Measurements from ENCODE around the gene SLFN11.
"Not testable (repeated sequence)": the region's sequence is repeated elsewhere in the genome, so short reads cannot be mapped to it uniquely, and the experiment has no call there.

The SLFN11 gene, protein sequence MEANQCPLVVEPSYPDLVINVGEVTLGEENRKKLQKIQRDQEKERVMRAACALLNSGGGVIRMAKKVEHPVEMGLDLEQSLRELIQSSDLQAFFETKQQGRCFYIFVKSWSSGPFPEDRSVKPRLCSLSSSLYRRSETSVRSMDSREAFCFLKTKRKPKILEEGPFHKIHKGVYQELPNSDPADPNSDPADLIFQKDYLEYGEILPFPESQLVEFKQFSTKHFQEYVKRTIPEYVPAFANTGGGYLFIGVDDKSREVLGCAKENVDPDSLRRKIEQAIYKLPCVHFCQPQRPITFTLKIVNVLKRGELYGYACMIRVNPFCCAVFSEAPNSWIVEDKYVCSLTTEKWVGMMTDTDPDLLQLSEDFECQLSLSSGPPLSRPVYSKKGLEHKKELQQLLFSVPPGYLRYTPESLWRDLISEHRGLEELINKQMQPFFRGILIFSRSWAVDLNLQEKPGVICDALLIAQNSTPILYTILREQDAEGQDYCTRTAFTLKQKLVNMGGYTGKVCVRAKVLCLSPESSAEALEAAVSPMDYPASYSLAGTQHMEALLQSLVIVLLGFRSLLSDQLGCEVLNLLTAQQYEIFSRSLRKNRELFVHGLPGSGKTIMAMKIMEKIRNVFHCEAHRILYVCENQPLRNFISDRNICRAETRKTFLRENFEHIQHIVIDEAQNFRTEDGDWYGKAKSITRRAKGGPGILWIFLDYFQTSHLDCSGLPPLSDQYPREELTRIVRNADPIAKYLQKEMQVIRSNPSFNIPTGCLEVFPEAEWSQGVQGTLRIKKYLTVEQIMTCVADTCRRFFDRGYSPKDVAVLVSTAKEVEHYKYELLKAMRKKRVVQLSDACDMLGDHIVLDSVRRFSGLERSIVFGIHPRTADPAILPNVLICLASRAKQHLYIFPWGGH

DNA sequence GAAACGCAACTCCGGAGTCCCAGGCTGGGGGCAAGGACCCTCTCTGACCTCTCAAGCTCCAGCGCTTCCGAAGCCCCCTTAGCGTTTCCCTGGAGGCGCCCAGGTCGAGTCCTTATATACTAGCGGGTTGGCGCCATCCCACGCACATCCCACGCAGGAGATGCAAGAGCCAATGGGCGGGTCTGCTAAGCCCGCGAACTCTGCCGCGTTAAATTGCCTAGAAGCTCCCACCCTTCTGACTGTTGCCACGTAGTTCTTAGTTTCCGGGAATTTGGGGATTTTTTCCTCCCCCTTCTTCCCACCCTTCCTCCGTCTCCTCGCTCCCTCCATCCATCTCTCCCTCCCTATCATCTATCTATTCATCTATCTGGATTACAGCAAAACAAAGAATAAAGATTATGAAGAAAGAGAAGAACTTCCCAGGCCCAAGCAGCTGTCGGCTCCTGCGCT, at the start of gene SLFN11:
Gene SLFN11 (minus strand): TSS at position 88 of the 450 bp plus-strand sequence. CDS start 9,814 bp downstream, outside the sequence.
- Mint-ChIP-seq H3K27me3 (no peaks in the 10 kb centered on the region), H3K36me3 (ENCODE audit: low read depth) (peaks cover 34% of the 10 kb centered on the region), H3K27ac (peak within 1 kb of the TSS; percentile 98), H3K4me3 (peak within 1 kb of the TSS; percentile 96), H3K4me1 (peaks cover 59% of the 10 kb centered on the region), H3K9me3 (peaks cover 25% of the 10 kb centered on the region)
- DNase-seq (peak; percentile 93), ATAC-seq (peak; percentile 59)

DNA sequence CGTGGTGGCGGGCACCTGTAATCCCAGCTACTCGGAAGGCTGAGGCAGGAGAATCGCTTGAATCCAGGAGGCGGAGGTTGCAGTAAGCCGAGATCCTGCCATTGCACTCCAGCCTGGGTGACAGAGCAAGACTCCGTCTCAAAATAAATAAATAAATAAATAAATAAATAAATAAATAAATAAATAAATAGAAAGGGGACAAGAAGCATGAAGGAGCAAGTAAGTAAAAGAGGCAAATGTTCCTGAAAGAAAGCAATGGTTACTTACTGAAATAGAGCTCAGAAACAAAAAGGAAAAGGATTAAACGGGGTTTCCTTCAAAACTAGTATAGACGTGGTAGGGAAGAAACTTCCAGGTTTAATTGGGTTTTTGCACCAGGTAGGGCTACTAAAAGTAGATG, 47.6 kb upstream of the SLFN11 start:
- not testable (repeated sequence) for H3K4me3 Mint-ChIP-seq; H3K36me3 Mint-ChIP-seq (ENCODE audit: low read depth); H3K27ac Mint-ChIP-seq; H3K27me3 Mint-ChIP-seq; ATAC-seq; H3K9me3 Mint-ChIP-seq; H3K4me1 Mint-ChIP-seq; DNase-seq

DNA sequence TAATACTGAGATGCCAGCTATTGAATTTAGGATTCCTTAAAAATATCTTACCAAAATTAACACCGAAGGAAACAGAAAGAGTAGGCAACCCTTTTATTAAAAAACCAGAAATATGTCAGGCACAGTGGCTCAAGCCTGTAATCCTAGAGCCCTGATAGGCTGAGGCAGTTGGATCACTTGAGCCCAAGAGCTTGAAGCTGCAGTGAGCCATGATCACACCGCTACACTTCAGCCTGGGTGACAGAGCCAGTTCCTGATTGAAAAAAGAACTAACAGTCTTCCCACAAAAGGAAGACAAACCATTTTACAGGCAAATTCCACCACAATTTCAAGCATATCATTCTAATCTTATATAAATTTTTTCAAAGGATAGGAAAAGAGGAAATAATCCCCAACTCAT, 43.2 kb upstream of the SLFN11 start:
- H3K27me3 Mint-ChIP-seq, result no peaks in the 10 kb centered on the region
- H3K36me3 Mint-ChIP-seq (ENCODE audit: low read depth), result peaks cover 20% of the 10 kb centered on the region
- H3K9me3 Mint-ChIP-seq, result peaks cover 10% of the 10 kb centered on the region
- H3K27ac Mint-ChIP-seq, result no peak overlapping the region
- no peak for ATAC-seq
- no peak overlapping the region for H3K4me3 Mint-ChIP-seq
- no peak for DNase-seq
- no peaks in the 10 kb centered on the region for H3K4me1 Mint-ChIP-seq

GRCh38 chr17:35414707-35415106, 41.3 kb upstream of the SLFN11 start:
- H3K4me3 Mint-ChIP-seq, H3K27me3 Mint-ChIP-seq, ATAC-seq, DNase-seq, H3K27ac Mint-ChIP-seq, H3K4me1 Mint-ChIP-seq: not testable (repeated sequence)
- H3K36me3 Mint-ChIP-seq (ENCODE audit: low read depth), result peaks cover 20% of the 10 kb centered on the region
- peaks cover 10% of the 10 kb centered on the region for H3K9me3 Mint-ChIP-seq

GRCh38 chr17:35414247-35414646, 40.8 kb upstream of the SLFN11 start:
- no peaks in the 10 kb centered on the region for H3K4me1 Mint-ChIP-seq
- no peaks in the 10 kb centered on the region for H3K27me3 Mint-ChIP-seq
- H3K27ac Mint-ChIP-seq, result no peak overlapping the region
- no peak for ATAC-seq
- H3K36me3 Mint-ChIP-seq (ENCODE audit: low read depth), result peaks cover 21% of the 10 kb centered on the region
- no peak overlapping the region for H3K4me3 Mint-ChIP-seq
- peaks cover 10% of the 10 kb centered on the region for H3K9me3 Mint-ChIP-seq
- DNase-seq, result no peak

DNA sequence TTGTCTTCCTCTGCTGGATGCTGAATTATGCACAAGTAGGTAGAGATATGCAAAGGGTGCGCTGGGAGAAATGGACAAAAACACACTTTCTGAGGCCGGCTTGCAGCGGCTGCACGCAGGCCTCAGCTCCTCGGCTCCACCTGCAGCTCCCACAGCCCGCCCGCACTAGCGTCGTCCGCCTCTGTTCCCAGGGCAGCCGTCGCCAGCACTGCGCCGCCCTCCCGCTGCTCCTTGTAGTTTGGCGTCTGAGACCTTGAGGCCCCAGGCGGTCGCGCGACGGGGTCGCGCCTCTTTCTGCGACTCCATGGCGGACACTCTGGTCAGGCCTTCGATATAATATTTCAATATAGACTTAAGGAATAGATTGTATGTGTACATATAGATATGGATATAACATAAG, 34.1 kb upstream of the SLFN11 start:
- Mint-ChIP-seq H3K9me3 (no peaks in the 10 kb centered on the region), H3K4me1 (peaks cover 7% of the 10 kb centered on the region), H3K27me3 (no peaks in the 10 kb centered on the region), H3K4me3 (no peak overlapping the region), H3K27ac (no peak overlapping the region), H3K36me3 (ENCODE audit: low read depth) (peaks cover 6% of the 10 kb centered on the region)
- DNase-seq, result no peak
- ATAC-seq, result no peak

DNA sequence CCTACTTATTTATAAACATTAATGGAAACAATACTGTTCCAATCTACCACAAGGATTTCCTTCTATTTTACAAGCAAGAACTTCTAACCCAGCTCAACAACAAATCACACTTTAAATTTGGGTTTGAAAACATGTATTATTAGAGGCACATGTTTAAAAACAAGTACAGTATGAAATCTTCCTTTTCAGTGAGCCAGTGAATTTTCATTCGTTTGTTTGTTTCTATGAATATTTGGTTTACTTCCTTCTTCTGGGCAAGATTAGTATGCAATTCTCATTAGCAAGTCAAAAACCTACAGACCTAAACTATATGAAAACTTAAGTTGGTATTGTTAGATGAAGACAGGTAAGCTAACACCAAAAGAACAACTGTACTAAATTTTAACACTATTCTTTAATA, 33.1 kb upstream of the SLFN11 start:
- ATAC-seq, result no peak
- H3K27me3 Mint-ChIP-seq, result no peaks in the 10 kb centered on the region
- no peak overlapping the region for H3K4me3 Mint-ChIP-seq
- peaks cover 3% of the 10 kb centered on the region for H3K36me3 Mint-ChIP-seq (ENCODE audit: low read depth)
- no peak overlapping the region for H3K27ac Mint-ChIP-seq
- no peaks in the 10 kb centered on the region for H3K9me3 Mint-ChIP-seq
- H3K4me1 Mint-ChIP-seq, result peaks cover 7% of the 10 kb centered on the region
- no peak for DNase-seq

DNA sequence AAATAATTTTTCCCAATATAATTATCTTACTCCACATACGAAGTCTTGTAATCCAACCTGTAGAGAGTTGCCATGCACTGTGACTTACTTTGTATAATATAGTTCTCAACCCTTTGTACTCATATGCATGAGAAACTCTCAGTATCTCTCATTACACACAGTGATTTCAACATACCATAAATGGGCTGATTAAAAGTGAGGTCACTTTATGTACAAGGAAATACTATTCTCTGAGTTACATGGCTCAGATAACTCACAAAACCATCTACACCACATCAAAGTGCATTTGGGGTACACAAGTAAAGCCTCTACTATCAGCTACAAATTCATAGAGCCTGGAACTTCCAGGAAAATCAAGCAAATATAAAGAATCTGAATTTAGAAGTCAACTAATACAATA, 30.9 kb upstream of the SLFN11 start:
- peaks cover 7% of the 10 kb centered on the region for H3K4me1 Mint-ChIP-seq
- H3K27ac Mint-ChIP-seq, result no peak overlapping the region
- H3K9me3 Mint-ChIP-seq, result no peaks in the 10 kb centered on the region
- DNase-seq (no peak), ATAC-seq (peak; percentile 40)
- no peaks in the 10 kb centered on the region for H3K27me3 Mint-ChIP-seq
- no peak overlapping the region for H3K4me3 Mint-ChIP-seq
- peaks cover 3% of the 10 kb centered on the region for H3K36me3 Mint-ChIP-seq (ENCODE audit: low read depth)

DNA sequence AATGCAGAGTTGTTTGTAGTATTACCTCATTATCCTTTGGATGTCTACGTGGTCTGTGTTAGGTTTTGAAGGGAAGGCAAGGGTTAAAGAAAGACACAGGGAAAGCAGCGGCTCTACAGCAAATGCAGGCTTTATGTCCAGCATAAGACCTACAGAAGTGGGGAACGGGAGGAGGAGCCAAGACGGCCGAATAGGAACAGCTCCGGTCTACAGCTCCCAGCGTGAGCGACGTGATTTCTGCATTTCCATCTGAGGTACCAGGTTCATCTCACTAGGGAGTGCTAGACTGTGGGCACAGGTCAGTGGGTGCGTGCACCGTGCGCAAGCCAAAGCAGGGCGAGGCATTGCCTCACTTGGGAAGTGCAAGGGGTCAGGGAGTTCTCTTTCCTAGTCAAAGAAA, 20.4 kb upstream of the SLFN11 start:
- H3K36me3 Mint-ChIP-seq (ENCODE audit: low read depth); H3K4me1 Mint-ChIP-seq; ATAC-seq; H3K27me3 Mint-ChIP-seq; H3K9me3 Mint-ChIP-seq; H3K4me3 Mint-ChIP-seq; H3K27ac Mint-ChIP-seq; DNase-seq: not testable (repeated sequence)

DNA sequence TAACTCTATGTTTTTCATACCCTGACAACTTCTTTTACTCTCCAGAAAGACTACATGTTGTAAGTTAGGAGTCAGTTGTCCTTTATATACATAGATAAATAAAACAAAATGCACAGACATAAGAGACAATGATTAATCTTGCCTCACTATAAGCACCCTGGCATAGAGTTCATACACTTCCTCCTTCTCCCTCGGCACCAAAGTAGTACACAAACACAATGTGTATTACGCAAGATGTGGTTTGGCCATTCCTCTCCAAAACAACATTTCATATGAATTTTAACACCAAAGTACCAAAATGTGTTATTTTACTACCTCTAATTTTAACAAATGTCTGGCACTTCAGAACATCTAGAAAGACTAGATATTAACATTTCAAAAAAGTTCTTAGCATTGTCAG, 17.2 kb upstream of the SLFN11 start:
- no peaks in the 10 kb centered on the region for H3K4me1 Mint-ChIP-seq
- H3K9me3 Mint-ChIP-seq, result peaks cover 4% of the 10 kb centered on the region
- no peaks in the 10 kb centered on the region for H3K36me3 Mint-ChIP-seq (ENCODE audit: low read depth)
- no peaks in the 10 kb centered on the region for H3K27me3 Mint-ChIP-seq
- ATAC-seq (no peak), DNase-seq (no peak)
- H3K27ac Mint-ChIP-seq, result no peak overlapping the region
- H3K4me3 Mint-ChIP-seq, result no peak overlapping the region

DNA sequence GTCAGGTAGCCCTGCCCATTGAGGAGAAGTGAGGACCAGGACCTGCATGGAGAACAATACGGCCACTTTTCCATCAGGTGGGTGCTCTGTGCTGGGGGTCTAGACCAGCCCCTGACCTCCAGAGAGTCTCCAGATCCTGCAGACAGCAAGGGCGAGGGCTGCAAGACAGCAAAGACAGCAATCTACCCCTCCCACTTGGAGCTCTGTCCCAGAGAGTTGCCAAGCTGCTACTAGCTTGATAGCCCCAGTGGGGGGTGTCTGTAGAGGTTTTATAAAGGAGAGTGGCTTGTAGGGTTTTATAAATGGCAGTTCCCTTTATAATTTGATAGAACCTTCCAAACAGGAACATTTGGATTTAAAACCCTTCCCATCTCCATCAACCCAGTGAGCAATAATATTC, 16.7 kb upstream of the SLFN11 start:
- Mint-ChIP-seq H3K27ac (no peak overlapping the region), H3K27me3 (no peaks in the 10 kb centered on the region), H3K9me3 (no peaks in the 10 kb centered on the region), H3K4me3 (no peak overlapping the region), H3K4me1 (no peaks in the 10 kb centered on the region), H3K36me3 (ENCODE audit: low read depth) (no peaks in the 10 kb centered on the region)
- DNase-seq (no peak), ATAC-seq (no peak)

GRCh38 chr17:35387496-35387895, 14.1 kb upstream of the SLFN11 start:
- H3K27me3 Mint-ChIP-seq, result no peaks in the 10 kb centered on the region
- H3K9me3 Mint-ChIP-seq, result no peaks in the 10 kb centered on the region
- H3K4me3 Mint-ChIP-seq, result no peak overlapping the region

DNA sequence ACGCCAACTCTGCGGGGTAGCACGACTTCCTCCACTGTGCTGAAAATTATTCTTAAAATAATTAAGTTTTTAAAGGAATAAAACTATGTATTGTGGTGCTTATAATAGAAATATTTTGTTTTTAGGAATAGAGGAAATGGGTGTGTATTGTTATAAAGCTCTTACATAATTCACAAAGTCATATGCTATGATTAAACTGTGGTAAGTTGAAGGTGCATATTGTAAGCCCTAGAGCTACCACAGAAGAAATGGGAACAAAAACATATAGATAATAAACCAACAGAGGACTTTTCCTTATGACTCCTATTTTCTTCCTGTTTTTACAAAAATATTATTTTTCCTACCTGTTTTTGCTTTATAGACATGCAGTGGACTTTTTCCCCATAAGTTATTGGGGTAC, 4.3 kb upstream of the SLFN11 start:
- Mint-ChIP-seq H3K27ac (no peak overlapping the region), H3K4me3 (no peak overlapping the region), H3K9me3 (no peaks in the 10 kb centered on the region), H3K4me1 (peaks cover 31% of the 10 kb centered on the region), H3K36me3 (ENCODE audit: low read depth) (no peaks in the 10 kb centered on the region), H3K27me3 (no peaks in the 10 kb centered on the region)
- ATAC-seq (no peak), DNase-seq (no peak)

More at GRCh38 chr17:35387496-35387895, 14.1 kb upstream of the SLFN11 start:
- DNase-seq, result no peak
- Mint-ChIP-seq H3K27ac (no peak overlapping the region), H3K36me3 (ENCODE audit: low read depth) (no peaks in the 10 kb centered on the region), H3K4me1 (no peaks in the 10 kb centered on the region)
- ATAC-seq, result no peak

- Mint-ChIP-seq H3K9me3 (peaks cover 1% of the 10 kb centered on the region), H3K27ac (no peak overlapping the region), H3K36me3 (ENCODE audit: low read depth) (peaks cover under 1% of the 10 kb centered on the region), H3K4me3 (no peak overlapping the region), H3K27me3 (no peaks in the 10 kb centered on the region), H3K4me1 (peaks cover 32% of the 10 kb centered on the region)
- ATAC-seq (no peak), DNase-seq (no peak)
Observed at GRCh38 chr17:35377068-35377467, 3.6 kb upstream of the SLFN11 start.

- H3K27me3 Mint-ChIP-seq, result no peaks in the 10 kb centered on the region
- peaks cover 9% of the 10 kb centered on the region for H3K36me3 Mint-ChIP-seq (ENCODE audit: low read depth)
- H3K9me3 Mint-ChIP-seq, result peaks cover 5% of the 10 kb centered on the region
- ATAC-seq (no peak), DNase-seq (no peak)
- H3K27ac Mint-ChIP-seq, result no peak overlapping the region
- H3K4me1 Mint-ChIP-seq, result peaks cover 35% of the 10 kb centered on the region
- H3K4me3 Mint-ChIP-seq, result no peak overlapping the region
Observed at GRCh38 chr17:35376245-35376644, 2.8 kb upstream of the SLFN11 start.

All from activated naive CD8-positive, alpha-beta T cell treated with anti-CD3 and anti-CD28 coated beads, Interleukin-2, amount 50 U/mL, for 24 hours (primary cell).